Measurements from ENCODE around the gene C11orf97. TPM values are rescaled to one million over a fixed set of nuclear protein-coding genes. Genes with fewer than 3 reads are reported as not detected.

Gene C11orf97
- total RNA-seq, 1 donor from 2014 or later, result not detected

- no peak for DNase-seq (ENCODE audit: low read depth)
These were observed 830 bp downstream of the C11orf97 start for GRCh38 chr11:94513091-94513490.

GRCh38 chr11:94515398-94515797 lies 3.1 kb downstream of the C11orf97 start:
- H3K4me3 ChIP-seq (ENCODE audit: low read depth, low read length), result no peak overlapping the region
- DNase-seq (ENCODE audit: low read depth), result no peak
- TF ChIP-seq CTCF (conservative IDR thresholded peaks at IDR 0.05; ENCODE audit: low read depth, low read length), result no peak

More at GRCh38 chr11:94513091-94513490, 830 bp downstream of the C11orf97 start:
- TF ChIP-seq CTCF (conservative IDR thresholded peaks at IDR 0.05; ENCODE audit: low read depth, low read length), result no peak
- H3K4me3 ChIP-seq (ENCODE audit: low read depth, low read length), result peak overlapping the region; percentile 70

DNA sequence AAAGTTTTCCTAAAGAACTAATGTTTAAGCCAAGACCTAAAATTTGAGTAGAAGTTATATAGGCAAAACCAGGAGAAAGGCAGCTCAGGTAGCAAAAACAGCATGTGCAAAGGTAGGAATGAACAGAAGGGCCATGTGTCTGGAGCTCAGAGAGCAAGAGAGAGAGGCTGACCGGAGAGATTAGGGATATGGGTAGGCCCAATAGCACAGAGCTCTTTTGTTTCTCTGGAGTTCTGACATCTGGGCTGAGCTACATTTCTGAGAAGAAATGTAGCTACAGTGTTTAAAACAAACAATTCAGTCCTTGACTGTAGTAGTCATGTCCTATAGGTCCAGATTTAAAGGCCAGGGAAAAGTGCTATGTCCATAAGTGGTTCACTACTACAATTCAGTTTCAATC lies 4.5 kb downstream of the C11orf97 start:
- TF ChIP-seq CTCF (conservative IDR thresholded peaks at IDR 0.05; ENCODE audit: low read depth, low read length), result no peak
- H3K4me3 ChIP-seq (ENCODE audit: low read depth, low read length), result no peak overlapping the region
- DNase-seq (ENCODE audit: low read depth), result no peak

DNA sequence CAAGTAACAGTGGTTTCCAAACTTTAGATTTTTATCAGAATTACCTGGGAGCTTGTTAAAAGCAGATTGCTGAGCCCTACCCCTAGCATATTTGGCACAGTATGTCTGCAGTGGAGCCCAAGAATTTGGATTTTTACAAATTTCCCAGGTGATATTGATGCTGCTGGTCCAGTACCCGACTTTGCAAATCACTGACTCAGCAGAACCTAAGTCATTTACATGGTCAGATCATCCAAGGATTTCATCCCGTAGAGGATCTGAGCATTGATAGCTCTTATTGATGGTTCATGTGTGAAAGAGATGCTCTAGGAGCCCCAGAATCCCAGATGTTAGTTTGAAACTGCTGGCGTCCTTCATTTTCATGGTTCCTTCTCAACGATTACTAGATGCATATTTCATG lies 6.0 kb downstream of the C11orf97 start:
- no peak for DNase-seq (ENCODE audit: low read depth)
- no peak overlapping the region for H3K4me3 ChIP-seq (ENCODE audit: low read depth, low read length)
- no peak for TF ChIP-seq CTCF (conservative IDR thresholded peaks at IDR 0.05; ENCODE audit: low read depth, low read length)

DNA sequence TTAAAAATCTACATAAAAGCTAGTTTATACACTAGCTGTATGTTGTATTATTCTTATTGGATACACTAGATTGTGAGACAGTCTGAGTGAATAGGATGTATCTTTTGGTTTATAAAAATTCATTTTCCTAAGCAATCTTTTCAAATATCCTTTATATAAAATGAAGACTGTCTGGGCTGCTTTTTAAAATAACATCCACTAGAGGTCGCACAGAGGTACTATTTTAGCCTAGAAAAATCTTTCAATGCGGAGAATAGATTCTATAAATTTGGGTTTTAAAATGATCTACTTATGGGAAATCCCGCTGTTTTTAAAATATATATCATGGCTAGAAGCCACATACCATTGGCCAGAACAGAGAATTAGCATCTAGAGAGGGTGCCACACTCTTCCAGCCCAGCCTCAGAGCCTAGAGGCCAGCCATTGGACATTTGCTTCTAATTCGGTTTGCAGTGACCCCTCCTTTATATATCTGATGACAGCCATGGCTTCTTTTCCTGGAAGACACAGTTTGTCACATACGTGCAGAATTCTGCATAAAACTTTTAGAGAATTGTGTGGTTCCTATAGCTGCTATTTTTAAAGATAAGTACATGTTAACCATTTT lies 7.3 kb downstream of the C11orf97 start:
- peak; percentile 63 for TF ChIP-seq CTCF (conservative IDR thresholded peaks at IDR 0.05; ENCODE audit: low read depth, low read length)
- no peak for DNase-seq (ENCODE audit: low read depth)
- no peak overlapping the region for H3K4me3 ChIP-seq (ENCODE audit: low read depth, low read length)

DNA sequence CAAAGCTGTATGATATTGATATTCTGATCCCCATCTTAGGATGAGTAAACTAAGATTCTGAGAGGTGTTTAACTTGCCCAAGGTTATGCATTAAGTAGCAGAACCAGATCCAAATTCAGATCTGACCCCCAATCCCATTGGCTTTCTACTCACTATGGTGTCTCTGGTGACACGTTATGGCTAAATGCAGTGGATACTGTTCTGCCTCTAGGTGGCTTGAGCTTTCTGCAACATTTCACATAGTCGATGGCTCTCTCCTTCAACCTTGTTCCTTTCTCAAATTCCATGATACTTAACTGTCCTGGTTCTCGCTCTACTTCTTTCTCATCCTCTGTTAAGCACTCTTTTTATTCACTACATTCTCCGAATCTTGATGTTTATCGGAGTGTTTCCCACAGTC lies 9.4 kb downstream of the C11orf97 start:
- no peak overlapping the region for H3K4me3 ChIP-seq (ENCODE audit: low read depth, low read length)
- peak; percentile 62 for TF ChIP-seq CTCF (conservative IDR thresholded peaks at IDR 0.05; ENCODE audit: low read depth, low read length)
- DNase-seq (ENCODE audit: low read depth), result no peak

DNA sequence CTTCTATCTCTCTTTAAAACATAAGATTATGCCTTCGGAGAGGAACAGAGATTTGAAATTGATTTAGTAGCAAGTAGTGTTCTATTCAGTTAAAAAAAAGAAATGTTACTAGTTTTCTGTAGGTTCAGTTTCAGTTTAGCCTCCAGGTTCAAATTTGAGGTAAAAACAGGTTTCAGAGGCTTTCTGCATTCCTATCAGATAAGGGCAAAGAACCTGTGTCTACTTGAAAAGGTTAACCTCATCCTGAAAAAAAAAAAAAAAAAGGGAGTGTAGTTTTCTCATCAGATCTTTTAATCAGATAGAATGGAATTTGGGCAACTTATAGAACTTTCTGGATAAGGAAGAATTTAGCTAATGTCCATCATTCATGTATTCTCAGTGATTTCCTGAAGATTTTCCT lies 12.1 kb downstream of the C11orf97 start:
- DNase-seq (ENCODE audit: low read depth), result no peak
- H3K4me3 ChIP-seq (ENCODE audit: low read depth, low read length), result no peak overlapping the region
- no peak for TF ChIP-seq CTCF (conservative IDR thresholded peaks at IDR 0.05; ENCODE audit: low read depth, low read length)

Data from epithelial cell of proximal tubule (primary cell).